Measurements from ENCODE around the gene IDI1.
"Not testable (repeated sequence)": the region's sequence is repeated elsewhere in the genome, so short reads cannot be mapped to it uniquely, and the experiment has no call there.

Gene IDI1

DNA sequence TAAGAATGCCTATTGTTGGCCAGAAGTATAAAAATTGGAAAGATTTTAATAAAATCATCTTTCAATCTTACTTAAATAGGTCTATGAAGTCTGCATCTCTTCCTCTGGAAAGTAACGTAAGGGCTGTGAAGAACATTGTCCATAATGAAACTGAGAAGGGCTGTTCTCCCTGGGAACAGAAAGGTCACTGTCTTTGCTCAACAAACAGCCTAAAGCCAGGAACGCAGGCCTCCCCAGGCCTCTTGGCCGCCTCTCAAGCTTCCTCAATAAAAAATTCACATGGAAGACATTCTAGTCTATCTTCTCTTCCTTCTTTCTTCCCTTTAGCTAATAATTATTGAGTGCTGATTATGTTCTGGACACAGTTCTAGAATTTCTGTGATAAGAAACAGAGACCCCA, 14.2 kb downstream of the IDI1 start:
- DNase-seq (ENCODE audit: low read depth): no peak

DNA sequence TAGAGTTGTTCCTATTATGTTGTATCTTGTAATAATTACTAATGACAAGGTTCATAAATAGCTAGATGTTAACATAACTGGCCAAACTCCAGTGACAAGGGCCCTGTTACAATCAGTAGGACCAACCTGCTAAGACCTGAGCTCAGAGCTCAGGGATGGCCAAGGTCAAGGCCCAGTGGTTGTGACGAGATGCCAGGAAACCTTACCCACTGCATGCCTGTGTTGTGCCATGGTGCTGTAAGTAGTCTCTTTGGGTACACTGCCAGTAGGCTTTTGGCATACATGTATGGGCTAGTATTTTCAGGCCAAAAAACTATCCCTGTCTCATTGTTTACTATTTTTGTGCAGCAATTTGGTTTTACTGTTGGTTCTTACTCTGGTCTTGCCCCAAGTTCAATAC, 15.3 kb downstream of the IDI1 start:
- DNase-seq (ENCODE audit: low read depth): no peak

DNA sequence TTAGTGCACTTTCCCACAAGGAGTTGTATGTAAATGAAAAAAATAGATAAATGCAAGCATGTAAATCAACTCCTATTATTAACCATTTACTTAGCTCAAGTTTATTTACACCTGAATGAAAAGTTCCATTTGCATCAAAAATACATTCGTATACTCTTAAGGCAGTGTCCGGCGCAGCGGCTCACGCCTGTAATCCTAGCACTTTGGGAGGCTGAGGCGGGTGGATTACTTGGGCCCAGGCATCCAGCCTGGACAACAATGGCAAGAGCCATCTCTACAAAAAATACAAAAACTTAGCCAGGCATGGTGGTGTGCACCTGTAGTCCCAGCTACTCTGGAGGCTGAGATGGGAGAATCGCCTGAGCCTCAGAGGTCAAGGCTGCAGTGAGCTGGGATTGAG, 19.1 kb downstream of the IDI1 start:
- DNase-seq (ENCODE audit: low read depth): no peak

DNA sequence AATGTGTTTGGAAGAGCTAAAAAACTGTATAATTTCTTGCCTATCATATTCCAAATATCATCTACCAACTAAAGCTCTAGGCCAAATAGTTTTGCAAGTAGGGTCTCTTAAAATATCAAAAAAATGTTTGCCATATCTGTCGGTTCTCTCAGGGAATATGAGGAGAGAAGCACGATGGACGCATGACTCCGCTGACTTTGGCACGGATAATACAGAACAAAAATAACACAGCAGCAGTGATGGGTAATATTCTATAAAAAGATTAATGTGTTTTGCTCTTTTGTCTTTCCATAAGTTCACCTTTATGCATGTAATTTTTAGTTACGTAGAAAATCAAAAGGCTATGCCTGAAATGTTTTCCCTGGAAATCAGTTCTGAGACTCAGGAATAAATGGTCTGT, 22.3 kb downstream of the IDI1 start:
- no peak for DNase-seq (ENCODE audit: low read depth)

DNA sequence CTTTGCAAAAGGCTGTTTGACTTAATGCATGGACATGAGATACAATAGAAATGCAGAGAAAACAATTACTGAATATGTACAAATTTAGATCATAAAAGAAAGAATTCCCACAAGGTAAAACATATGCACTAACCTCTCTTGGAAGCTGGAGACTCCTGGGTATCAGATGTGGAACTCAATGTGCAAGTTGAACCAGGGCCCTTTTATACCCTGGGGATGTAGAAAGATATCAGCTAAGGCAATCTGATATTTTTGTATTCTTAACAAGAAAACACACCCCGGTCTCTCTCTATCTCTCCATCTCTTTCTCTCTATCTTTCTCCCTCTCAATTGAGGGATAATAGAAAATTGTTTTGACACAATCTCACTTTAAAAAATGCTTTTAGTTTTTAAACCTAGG, 23.2 kb downstream of the IDI1 start, which contains the start of gene IDI2:
IDI2 (minus strand) TSS at position 177 of the 400 bp plus-strand sequence. CDS start 1,136 bp downstream, outside the sequence.
- no peak for DNase-seq (ENCODE audit: low read depth)

DNA sequence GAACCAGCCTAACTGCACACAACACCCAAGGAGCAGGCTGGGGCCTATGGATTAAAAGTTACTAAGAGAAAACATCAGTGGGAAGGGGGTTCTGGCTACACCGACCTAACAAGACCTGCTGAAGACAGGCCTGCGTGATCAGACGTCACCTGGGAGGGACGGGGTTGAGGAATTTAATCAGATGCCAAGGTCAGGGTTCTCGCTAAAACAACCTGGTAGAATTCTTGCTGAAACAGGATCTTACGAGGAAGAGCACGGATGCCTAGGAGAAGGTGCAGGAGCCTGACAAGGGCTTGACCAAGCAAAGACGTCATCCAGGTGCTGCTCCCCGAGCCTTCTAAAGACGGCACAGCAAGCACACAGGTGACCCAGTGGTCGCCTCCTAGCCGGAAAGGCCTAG, 24.8 kb downstream of the IDI1 start:
- no peak for DNase-seq (ENCODE audit: low read depth)

DNA sequence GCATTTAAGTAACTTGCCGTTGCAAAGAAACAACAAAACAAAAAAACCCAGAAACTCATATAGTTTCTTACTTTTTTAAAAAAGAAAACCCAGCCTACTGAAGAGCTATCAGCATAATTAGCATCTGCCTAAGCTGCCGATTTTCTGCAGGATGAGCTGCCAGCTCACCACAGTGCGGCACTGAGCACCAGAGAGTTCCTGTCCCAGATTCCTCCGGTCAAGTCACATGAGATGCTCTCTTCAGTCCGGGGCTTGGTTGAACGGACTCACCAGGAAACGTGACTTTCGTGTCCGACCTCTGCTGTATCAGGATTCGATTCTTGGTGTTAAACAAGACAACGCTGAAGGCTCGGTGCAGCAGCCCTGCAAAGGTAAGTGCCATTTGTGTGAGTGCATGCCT, 26.5 kb downstream of the IDI1 start:
- no peak for DNase-seq (ENCODE audit: low read depth)

DNA sequence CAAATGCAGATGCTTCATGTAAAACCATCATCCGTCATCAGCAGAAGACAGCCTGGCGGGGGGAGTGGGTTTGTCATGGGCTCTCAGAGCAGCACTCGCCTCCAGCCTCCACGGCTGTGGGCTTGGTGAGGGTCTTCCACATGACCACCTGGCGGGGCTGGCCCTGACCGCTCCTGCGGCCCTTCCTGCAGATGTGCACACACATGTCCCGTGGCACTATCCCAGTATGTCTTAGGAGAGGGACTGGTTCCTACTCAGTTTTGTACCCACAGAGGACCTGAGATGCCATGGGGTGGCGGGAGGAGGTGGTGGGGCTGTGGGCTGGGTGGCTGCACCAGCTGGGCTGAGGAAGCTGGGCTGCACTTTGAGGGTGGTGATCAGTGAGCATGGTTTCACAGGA, 28.0 kb downstream of the IDI1 start:
- no peak for DNase-seq (ENCODE audit: low read depth)

DNA sequence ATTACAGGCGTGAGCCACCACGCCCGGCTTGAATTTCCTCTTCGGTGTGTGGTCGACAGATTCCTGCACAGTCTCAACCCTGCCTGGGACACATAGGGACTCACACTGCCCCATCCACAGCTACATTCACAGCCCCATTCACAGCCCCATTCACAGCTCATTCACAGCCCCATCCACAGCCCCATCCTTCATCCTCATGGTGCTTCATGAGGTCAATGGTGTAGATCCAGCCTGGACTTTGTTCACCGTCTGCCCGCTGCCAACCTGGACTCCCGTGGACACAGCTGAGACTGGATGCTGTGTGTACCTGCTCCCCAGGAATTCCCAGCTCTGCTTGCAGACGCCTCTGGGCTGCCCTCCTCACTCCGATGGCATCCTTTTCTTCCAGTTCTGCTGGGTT, 28.5 kb downstream of the IDI1 start:
- DNase-seq (ENCODE audit: low read depth): no peak

DNA sequence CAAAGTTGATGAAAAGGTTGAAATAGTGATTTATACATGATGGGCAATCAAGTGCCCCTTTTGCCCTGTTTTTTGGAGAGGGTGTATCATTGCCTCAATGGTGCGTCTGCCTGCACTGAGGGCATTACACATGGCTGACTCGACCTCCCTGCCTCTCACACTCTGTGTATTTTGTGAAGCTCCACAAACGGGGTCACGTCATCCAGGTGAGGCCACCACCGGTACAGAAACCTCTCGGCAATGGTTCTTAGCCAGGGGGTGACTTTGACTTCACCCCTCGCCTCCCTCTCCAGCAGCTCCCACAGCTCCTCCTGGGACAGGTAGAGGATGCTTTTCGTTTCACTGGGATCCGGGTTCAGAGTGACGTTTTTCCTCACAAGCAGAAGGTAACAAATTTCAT, 29.6 kb downstream of the IDI1 start:
- DNase-seq (ENCODE audit: low read depth): no peak

DNA sequence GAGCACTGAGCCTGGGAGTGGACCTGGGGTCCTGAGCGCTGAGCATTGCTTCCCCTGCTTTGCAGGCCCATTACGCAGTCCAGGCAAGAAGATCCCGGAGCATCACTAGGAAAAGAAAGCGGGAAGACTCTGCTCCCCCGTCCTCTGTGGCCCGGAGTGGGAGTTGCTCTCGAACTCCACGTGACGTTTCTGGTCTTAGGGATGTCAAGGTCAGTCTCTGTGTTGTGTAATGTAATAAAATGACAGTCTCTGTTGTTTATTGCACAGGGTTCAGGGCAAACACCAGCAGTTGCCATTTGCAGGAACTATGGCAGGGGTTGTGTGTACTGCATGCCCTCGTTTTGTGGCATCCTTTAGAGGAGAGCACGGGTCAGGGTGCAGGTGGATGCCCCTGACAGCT, 33.2 kb downstream of the IDI1 start:
- no peak for DNase-seq (ENCODE audit: low read depth)

DNA sequence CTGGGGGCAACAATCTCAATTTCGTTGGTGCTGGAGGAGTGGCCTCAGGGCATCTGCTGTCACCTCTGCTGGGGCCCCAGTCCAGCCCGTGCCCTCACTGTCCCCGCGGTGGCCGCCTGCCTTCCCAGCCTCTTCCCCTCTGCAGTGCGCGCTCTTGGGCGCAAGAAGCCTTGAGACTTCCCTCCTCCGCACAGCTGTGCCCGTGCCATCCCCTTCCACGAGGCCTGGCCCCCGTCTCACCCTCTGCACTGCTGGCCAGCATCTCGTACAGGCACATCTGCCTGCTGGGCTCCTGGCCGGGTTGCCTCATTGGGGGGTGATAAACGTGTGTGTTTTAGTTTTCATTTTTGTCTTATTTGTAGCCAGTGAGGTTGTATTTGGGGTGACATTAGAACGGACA, 37.2 kb downstream of the IDI1 start:
- DNase-seq (ENCODE audit: low read depth): no peak

DNA sequence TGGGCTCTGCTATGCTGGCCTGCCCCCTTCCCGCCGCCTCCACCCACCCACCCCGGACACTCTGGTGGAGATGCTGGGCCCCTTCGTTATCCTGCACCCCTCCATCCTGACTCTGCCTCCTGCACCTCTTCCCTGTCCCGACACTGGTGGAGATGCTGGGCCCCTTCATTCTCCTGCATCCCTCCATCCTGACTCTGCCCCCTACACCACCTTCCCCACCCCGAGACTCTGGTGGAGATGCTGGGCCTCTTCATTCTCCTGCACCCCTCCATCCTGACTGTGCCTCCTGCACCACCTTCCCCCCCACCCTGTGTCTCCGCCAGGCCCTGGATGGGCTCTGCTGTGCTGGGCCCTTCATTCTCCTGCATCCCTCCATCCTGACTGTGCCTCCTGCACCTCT, 38.2 kb downstream of the IDI1 start:
- DNase-seq (ENCODE audit: low read depth): no peak

DNA sequence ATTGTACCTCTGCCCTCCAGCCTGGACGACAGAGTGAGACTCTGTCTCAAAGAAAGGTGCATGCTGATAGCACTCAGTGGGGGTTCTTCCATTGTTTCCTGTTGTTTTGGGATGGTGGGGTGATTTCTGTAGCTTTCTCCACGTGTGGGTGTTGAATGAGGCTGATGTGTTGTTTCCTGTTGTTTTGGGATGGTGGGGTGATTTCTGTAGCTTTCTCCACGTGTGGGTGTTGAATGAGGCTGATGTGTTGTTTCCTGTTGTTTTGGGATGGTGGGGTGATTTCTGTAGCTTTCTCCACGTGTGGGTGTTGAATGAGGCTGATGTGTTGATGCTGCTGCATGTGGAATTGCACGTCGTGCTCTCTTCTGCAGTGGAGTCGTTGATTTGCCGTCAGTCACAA, 39.0 kb downstream of the IDI1 start:
- DNase-seq (ENCODE audit: low read depth): not testable (repeated sequence)

DNA sequence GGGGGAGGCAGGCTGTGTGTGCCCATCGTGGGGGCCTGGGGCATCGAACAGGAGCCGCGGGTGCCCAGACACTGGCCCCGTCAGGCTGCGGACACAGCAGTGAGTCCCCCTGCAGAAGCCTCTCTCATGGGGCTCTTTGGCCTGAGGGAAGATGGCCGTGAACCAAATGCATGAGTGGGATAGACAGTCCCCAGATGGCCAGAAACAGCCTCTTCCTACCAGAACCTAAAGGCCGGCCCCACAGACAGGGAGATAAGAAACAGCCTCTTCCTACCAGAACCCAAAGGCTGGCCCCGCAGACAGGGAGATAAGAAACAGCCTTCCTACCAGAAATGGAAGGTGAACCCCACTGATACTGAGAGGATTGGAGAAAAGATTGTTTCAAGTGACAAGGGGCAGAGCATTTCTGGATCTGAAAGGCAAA, 39.8 kb downstream of the IDI1 start:
- DNase-seq (ENCODE audit: low read depth): no peak

DNA sequence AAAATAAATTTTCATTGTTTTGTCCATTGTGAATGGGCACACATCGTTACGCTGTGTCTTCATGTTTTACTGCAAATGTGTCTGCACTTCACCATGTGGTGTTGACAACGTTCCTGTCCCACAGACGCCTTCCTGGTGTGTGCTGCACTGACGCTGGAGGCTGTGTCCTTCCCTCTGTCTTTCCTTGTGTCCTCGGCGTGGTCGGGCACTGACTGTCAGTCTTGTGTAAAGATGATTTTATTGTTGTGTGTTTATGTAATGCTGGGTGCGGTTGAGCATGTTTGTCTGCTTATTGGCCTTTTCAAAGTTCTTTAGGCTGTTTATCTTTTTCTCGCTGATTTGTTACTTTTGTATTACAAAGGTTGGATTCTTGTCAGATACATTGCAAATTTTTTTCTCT, 41.3 kb downstream of the IDI1 start:
- no peak for DNase-seq (ENCODE audit: low read depth)

DNA sequence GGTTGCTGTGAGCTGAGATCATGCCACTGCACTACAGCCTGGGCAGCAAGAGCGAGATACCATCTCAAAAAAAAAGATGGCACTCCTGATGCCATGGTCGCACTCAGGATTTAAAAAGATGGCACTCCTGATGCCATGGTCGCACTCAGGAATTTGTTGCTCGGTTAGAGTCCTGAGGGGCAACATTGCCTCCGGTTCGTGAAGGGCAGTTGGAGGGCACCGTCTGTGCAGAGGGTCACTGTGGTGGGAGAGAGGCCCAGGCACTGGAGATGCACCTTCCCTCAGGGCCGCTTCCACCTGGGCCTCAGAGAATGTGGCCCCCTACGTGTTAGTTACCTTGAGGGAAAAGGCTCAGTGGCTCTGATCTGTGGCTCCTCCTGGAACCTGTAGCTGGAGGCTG, 42.3 kb downstream of the IDI1 start:
- no peak for DNase-seq (ENCODE audit: low read depth)

DNA sequence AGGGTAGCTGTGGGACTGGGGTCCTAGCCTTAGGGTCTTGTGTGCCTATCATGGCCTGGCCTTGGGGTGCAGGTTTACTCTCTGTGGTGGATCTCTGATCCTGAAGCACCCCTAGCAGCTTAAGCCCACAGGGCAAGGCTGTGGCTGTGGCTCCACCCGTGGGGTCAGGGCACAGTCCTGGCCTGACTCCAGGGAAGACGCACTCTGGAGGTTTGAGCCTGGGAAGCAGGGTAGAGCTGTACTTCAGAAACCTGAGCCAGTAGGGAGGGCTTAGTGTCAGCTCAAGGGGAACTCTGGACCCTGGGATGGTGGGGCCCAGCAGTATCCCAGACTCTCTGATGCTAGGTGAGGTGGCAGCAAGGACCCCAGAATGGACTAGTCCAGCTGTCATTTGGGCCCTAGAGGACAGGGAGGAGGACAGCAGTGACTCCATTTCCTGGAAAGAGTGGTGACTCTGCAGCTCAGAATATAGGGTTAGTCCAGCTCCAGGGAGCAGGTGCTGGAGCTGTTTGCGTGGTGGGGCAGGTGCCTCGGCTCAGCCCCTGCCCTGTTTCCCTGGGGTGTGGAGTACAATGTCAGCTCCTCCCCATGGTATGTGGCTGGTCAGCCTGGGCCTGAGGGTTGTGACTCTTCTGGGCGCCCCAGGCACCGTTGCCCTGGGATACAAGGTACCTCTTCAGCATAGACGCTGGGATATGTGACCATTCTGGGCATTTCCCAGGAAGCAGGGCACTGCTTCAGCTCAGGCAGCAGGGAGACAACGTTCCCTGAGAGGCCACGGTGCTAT, 44.8 kb downstream of the IDI1 start:
- no peak for DNase-seq (ENCODE audit: low read depth)

DNA sequence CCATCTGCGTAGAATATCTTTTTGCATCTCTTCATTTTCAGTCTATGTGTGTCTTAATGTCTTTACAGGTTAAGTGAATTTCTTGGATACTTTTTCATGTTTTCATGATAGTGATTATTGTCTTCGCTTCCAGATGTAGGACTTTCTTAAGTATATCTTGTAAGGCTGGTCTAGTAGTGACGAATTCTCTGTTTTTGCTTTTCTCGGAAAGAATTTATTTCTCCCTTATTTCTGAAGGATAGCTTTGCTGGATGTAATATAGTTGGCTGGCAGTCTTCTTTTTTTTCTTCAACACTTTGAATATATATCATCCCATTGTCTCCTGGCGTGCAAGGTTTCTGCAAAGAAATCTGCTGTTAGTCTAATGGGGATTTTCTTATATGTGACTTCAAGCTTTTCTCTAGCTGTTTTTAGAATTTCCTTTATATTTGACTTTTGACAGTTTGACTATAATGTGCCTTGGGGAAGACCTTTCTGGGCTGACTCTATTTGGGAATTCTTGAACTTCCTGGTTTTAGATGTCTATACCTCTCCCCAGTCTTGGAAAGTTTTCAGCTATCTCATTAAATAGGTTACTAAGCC, 46.4 kb downstream of the IDI1 start:
- no peak for DNase-seq (ENCODE audit: low read depth)

DNA sequence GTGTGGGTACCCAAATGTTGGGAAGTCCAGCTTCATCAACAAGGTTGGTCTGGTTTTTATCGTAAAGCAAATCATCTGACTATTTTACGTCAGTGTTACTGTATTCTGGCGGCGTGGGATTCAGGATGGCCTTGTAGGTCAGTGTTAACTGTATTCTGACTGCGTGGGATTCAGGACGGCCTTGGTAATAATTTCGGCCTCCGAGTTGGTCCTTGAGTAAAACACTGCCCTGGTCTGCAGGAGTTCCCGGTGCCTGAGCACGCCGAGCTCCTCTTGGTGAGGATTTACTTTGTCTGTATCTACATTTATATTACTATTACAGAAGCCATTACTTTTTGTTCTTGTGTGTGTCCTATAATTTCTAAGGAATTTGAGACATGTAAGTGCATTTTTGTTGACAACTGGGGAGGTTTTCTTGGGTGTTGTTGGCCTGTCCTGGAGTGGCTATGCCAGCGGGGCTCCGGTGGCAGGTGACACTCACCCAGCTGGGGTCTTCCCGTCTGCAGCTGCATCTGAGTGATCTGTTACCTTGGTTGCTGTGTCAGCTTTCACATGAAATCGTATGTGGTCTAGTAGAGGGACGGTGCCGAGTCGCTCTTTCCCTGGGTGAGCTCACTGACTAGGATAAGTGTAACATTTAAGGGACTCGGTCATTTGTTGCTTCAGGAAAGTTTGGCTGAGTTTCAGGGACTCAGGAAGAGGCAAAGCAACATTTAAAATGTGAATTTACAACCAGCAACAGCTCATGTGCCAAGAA, 51.5 kb downstream of the IDI1 start:
- DNase-seq (ENCODE audit: low read depth): no peak

DNA sequence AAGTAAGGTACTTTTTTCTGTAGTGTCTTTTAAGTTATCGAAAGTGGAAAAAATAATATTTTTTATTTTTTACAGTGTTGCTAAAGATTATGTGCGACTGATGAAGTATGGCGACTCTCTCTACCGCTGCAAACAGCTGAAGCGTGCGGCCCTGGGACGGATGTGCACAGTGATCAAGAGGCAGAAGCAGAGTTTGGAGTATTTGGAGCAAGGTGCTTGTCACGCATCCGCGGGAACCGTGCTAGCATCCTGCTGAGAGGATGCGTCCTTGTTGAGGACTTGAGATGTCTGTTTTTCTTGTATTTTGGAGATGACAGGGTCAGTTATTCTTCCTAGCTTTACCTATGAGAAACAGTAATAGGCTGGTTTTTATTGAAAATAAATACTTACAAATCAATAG, 52.9 kb downstream of the IDI1 start:
- no peak for DNase-seq (ENCODE audit: low read depth)

DNA sequence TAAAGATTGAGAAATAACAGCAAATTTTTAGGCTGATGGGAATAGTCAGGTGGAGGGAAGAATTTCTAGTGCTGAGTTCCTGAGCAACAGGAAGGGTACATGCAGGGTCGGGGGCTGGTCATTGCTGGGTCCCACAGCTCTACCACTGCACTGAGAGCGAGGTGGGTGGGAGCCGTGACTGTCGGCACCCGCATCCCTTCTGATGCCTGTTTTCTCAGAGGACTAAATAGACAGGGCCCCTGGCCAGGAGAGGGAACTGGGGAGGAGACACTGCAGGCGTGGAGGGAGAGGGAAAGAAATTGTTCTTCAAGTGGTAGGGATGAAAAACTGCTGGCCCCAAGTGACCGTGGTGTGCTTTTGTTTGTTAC, 53.4 kb downstream of the IDI1 start:
- DNase-seq (ENCODE audit: low read depth): no peak

DNA sequence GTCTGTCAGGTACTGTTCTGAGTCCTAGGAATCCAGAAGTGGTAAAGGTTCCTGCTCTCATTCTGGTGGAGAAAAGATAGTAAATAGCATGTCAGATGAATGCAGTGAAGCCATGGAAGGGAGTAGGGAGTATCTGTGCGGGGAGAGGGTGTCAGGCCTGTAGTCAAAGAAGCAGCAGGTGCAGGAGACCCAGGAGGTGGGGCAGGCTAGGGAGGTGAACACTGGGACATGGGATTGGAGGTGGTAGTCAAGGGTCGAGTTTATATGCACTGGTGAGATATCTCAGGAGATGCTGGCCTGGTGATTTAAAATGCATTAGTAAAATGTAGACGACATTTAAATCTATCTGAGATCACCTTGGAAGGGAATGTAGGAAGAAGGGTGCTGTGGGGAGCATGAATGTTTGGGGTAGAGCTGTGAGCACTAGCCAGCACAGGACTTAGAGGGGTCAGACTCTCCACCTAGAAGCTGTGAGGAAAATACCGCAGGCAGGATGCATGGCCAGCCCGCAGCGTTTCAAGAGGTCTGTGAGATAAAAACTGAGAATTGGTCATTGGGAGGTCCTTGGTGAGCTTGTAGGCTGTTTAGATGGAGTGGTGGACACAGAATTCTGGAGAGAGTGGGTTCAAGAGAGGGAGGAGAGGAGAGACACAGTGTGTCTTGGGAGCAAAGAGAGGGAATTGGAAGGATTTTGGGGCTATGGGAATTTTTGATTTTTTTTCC, 53.9 kb downstream of the IDI1 start:
- no peak for DNase-seq (ENCODE audit: low read depth)
